COR-L47 (cell line): ENCODE measurements around the gene UBE2V1.
"Not testable (repeated sequence)": the region's sequence is repeated elsewhere in the genome, so short reads cannot be mapped to it uniquely, and the experiment has no call there.

ENCODE experiments used
- DNase-seq: peaks from one replicate; lab custom pipeline; 2025; lab: John Stamatoyannopoulos, UW

The UBE2V1 gene

DNA sequence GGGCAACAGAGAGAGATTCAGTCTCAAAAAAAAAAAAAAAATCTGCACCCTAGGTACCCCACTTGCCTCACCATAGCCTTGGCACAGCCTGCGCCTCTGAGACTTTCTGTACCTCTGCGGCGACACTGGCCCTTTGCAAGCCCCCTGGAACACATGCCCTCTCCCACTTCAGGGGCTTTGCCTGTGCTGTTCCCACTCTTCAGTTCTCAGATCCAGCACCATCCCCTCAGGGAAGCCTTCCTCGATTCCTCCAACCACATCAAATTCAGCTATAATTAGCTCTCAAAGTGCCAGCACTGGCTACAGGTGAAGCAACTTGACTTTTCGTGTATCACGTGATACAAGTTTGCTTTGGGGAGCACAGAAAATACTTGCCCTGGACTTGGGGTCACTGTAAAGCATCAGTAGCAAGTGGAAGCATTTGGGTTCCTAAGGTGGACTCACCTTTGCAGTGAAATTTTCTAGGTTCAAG lies 2.1 kb upstream of the UBE2V1 start:
- no peak for DNase-seq

DNA sequence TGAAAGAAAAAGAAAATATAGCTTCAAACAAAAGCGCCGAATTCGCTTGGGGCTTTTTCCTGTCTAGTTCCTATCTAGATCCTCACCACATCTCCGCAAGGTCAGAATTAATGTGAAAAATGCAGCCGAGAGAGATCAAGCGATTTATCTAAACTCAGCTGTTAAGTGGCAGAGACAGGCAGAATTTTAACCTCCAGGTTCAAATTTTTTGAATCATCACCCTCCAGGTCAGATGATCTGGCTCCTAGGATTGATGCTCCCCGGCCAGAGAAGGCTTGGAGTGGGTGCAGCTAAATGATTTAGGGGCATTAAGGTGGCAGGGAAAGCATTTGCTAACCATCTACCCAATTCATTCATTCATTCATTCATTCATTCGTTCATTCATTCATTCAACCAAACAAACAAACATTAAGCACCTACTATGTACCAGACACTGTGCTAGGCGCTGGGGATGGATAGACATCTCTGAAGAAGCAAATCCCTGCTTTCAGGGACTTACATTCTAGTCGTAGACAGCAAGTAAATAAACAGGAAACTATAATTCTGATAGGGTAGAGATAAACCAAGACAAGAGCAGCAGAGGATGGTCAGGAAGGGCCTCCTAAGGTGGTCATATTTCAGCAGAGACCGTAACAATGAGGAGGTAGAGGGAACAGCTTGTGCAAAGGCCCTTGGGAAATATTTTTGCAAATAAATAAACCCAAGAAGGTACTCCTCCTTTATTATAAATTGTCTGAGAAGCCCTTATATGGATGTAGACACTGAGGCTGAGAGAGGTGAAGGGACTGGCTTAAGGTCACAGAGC lies 672 bp upstream of the UBE2V1 start:
- no peak for DNase-seq

DNA sequence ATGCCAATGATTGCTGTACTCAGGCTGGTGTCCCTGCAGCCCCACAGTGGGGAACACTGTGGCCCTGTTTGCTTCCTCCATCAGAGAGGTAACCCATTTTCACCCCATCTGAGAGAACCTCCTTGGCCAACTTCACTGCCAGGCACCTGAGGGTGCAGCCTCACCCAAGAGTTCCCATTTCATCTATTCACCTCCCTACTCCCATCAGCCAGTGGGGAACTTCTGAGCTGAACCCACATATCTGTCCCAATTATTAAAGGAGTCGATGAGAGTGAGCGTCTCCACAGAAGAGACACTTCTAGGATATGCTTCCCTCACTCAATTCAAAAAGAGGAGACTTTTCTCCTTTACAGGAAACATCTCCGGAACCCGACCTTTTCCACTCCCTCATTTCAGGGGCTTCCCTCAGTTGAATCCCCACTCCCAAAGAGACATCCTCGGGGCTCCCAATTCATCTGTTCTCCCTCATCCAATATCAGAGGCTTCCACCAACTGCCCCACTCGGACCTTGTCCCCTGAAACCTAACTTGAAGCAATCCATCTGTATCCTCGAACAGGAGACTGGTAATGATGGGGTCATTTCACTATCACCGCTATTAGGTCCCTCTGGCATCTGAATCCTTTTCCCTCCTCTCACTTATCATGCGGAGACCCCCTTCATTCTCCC lies 988 bp downstream of the UBE2V1 start:
- DNase-seq: no peak

DNA sequence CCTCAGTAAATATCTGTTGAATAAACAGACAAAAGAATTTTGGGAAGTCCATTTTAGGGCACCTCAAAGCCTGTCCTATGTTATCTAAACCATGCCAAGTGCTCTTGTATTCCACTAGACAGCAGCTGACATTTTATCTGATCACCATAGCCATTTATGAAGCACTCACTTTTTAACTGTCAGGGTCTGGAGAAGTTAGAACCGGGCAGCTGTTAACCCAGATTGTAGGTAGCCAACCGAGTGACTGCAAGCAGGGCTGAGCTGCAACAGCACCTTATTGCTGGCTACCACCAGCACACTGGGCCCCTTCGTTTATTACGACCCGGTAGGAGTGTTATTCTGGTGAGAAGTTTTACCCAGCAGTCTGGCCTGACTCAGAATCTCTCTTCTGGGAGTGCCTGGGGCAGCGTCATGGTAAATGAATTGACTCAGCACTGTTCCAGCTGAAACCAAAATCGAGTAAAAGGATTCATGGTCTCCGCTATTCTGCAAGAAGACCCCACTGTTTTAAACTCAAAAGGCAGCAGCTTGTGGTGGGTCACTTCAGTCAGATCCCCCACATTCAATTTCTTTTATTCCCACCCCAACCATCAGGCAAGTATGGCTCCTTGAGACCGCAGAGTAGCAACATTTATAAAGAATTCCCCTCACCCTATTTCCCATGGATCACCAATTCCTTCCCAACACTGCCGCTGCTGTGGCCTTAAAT lies 1.7 kb downstream of the UBE2V1 start:
- DNase-seq: no peak

DNA sequence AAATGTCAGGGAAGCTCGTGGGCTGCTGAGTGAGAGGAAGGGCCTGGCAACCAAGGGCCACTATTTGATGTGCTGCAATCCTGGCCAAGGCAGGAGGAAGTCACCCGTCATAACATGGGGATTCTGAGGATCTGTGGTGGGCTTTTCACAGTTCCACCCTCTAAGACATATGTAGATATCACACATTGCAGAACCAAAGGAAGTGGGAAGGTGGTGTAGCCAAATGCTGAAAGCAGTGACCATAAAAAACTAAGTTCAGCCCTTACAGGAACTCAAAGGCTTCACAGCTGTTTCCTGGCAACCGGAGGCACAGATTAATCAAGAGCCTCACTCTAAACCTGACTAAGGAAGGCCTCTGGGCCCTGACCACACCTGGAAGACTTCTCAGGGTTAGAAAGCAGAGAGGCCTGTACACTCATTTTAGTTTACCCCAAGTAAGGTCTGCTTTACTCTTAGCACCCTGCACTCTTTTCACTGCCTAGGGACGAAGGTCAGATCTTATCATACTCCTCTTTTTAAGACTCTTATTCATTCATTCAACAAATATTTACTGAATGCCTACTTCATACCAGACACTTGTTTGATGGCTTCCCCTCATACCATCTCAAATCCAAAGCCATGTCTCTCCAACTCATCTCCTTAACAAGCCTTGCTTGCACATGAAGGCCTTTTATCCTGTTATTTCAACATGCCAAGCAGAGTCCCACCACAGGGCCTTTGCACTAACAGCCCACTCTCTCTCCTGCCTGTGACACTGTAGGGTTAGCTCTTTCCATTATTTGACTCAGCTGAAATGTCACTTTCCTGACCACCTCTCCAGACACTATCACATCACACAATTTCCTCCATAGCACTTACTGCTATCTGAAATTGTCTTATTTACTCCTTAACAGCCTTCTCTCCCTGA lies 2.6 kb downstream of the UBE2V1 start:
- DNase-seq: no peak

DNA sequence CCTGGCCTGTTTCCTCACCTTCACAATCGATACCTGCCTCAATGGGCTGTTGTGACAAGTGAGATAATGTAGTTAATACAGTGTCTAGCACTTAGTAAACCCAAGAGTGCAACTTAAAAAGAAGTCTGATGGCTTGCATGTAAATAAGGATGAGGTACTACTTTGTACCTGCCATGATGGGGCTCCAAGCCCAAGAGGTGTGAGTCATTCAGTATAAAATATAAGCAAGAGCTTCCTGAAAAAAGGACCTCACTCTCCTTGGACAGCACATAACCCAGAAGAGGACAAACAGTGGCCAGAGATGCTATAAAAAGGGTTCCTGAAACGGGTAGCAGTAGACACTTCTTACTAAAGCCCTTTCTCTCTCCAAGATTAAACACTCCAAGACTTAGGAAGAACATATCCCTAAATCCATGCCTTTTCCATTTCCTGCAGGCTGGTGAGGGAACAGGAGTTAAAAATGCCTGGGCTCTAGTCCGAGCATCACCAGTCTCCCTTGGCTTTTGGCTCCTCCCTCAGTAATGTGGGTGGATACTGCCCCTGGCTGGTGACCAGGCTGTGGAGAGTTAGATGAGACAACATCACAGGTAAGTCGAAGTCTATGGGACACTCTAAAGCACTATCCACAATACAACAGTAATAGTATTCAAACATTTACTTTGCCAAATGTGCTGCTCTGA lies 4.3 kb downstream of the UBE2V1 start:
- DNase-seq: no peak

DNA sequence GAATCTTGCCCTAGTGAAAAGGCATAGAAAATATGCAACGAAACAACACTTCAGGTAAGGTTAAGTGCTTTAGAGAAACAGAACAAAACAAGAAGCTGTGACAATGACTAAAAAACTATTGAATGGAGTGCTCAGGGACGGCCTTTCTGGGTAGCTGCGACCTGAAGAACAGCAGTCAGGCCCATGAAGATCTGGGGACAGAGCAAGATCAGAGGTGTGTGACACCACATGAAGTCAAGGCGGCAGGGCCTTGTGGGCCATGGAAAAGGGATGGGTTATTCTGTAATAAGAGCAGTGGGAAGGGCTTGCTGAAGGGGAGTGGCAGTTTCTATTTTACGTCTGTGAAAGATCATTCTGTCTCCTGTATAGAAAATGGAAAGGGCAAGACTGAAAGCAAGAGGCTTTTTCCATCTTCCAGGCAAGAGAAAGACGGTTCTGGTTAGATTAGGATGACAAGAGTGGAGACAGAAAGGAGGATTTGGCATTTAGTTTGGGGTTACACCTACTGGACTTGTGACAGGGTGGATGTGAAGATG lies 5.1 kb downstream of the UBE2V1 start:
- DNase-seq: no peak

DNA sequence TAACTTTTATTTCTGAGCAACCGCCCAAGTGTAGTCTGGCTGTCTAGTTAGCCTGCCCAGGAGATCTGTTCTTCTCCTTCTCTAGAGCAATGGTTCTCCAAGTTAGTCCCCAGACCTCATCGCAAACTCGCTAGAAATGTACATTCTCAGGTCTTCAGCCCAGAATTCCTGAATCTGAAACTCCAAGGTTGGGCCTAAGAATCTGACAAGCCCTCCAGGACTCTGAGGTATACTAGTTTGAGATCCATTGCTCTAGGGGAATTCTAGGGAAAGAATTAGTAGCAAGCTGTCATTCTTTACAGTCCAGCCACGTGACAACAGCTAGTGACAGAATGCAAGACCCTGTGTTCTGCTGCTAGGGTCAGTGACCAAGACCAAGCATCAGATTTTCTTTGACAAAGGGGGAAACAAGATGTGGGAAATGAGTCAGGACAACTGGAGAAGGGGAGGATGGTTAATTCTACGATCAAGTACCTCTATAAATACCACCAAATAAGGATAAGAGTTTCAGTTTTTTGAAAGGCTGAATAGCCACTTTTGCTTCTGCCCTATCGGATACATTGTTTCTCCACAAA lies 5.8 kb downstream of the UBE2V1 start:
- DNase-seq: no peak

DNA sequence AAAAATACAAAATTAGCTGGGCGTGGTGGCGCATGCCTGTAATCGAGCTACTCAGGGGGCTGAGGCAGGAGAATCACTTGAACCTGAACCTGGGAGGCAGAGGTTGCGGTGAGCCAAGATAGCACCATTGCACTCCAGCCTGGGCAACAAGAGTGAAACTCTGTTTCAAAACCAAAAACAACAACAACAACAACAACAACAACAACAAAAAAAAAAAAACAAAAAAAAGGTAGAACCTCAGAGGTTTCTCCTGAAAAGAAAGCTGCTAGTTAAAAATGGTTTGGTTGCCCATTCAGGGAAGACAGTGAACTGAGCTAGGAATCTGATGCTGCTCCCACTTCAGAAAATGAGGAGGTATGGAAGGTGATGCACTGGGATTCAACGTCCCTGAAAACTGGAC lies 6.3 kb downstream of the UBE2V1 start:
- not testable (repeated sequence) for DNase-seq

DNA sequence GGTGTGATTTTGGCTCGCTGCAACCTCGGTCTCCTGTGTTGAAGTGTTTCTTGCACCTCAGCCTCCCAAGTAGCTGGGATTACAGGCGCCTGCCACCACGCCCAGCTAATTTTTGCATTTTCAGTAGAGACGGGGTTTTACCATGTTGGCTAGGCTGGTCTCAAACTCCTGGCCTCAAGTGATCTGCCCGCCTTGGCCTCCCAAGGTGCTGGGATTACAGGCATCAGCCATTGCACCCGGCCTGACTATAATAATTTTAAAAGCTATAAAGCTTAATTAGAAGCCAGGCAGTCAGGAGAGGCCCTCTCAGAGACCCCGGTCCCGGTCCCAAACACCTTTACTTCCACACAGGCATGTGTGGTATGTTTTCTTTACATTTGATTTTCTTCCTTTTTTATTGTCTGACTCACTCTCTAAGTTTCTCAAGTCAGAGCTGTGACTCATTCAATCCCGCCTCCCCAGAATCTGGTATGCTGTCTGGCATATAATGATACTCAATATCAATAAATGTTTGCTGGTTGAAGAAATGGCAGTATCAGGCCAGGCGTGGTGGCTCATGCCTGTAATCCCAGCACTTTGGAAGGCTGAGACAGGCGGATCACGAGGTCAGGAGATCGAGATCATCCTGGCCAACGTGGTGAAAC lies 9.4 kb downstream of the UBE2V1 start:
- not testable (repeated sequence) for DNase-seq

DNA sequence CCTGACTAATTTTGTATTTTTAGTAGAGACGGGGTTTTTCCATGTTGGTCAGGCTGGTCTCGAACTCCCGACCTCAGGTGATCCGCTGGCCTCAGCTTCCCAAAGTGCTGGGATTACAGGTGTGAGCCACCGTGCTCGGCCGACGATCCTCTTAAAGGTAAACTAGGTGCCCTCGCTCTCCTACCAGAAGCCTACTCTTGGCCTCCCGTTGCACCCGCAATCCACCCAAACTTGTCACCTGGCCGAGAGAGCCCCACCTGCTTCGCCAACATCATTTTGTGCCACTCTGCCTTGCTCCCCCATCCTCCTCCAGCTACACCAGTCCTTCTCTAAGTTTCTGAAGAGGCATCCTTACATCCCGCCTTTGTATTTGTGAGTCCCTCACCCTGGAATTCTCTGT lies 10.4 kb downstream of the UBE2V1 start:
- not testable (repeated sequence) for DNase-seq

DNA sequence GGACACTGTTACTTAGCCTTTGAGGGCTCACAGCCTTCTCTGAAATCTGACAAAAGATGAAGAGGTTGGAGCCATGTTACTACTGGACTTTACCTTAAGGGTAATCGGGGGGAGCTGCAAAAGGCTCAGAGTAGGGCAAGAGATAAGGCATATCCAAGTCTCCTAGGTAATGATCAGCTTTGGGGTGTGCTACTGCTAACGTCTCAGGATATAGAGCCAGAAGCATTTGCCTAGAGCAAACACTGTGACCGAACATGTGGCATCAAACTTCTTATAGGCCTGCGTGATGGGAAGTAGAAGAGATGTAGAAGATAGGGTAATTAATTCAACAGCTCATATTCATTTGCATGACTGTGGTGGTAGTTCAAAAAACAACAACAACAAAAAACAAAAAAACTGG lies 11.1 kb downstream of the UBE2V1 start:
- no peak for DNase-seq

DNA sequence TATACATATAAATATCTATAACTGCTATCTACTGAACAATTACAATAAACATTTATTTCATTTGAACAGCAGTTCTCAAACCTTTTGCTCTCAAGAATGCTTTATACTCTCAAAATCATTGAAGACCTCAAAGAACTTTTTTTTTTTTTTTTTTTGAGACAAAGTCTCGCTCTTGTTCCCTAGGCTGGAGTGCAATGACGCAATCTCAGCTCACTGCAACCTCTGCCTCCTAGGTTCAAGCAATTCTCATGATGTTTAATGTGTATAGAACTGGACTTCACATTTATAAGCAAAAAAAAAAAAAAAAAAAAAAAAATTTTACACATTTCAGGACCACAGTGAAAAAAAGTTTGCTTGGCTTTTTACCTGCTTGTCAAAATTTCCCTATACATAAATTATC lies 11.7 kb downstream of the UBE2V1 start:
- DNase-seq: no peak

DNA sequence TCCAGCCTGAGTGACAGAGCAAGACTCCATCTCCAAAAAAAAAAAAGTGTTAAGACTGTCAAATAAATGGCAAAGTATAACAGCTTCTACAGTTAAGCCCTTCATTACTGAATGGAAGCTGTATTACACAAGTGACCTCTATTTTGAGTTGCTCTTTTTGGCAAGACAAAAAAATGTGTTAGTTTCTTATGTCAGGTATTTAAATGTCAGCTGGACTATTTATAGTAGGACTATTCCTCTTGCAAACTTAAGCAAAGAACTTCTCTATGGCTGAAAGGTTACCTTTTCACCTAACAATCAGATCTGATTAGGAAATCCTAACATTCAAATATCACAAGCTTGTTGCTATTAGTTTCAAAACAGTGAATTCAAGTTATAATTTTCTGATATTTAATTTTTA lies 12.4 kb downstream of the UBE2V1 start:
- no peak for DNase-seq

DNA sequence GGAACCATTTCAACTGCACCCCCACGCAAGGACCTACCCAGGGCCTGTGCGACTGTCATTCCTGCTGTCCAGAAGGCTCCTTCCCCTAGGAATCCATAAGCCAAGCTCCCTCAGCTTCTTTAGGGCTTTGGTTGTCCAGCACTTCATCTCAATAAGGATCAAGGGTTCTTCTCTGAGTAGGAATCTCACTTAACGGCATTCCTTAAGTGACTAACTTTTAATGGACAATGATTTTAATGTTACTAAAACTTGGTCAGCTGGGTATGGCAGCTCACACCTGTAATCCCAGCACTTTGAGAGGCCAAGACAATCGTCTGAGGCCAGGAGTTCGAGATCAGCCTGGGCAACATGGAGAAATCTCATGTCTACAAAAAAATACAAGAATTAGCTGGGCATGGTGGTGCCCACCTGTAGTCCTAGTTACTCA lies 13.4 kb downstream of the UBE2V1 start:
- no peak for DNase-seq

DNA sequence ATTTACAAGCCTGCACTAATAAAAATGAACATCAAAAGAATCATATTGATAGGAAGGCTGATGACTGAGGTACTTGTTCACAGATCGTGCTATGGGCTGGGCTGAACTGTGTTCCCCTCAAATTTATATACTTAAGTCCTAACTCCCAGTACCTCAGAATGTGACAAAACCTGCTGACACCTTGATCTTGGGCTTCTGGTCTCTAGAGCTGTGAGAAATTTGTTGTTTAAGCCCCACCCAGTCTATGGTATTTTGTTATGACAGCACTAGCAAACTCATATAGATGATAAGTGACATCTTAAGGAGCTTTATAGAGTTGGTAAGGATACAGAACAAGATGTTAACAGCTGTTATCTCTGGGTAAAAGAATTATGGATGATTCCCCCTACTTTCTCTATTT lies 13.8 kb downstream of the UBE2V1 start:
- no peak for DNase-seq

DNA sequence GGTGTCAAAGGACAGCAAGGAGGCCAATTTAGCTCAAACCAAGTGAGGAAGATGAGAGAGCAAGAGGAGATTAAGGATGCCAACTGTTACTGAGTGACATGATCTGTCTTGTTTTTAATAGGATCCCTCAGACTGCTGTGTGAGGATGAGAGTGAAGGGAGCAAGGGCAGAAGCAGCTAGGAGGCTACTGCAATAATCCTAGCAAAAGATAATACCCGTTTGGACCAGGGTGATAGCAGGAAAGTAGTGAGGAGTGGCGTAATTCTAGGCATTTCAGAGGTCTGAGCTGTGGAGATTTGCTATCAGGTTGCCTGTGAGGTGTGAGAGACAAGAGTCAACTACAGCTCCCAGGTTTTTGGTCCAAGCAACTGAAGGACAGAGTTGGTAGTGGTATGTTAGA lies 14.7 kb downstream of the UBE2V1 start:
- no peak for DNase-seq

DNA sequence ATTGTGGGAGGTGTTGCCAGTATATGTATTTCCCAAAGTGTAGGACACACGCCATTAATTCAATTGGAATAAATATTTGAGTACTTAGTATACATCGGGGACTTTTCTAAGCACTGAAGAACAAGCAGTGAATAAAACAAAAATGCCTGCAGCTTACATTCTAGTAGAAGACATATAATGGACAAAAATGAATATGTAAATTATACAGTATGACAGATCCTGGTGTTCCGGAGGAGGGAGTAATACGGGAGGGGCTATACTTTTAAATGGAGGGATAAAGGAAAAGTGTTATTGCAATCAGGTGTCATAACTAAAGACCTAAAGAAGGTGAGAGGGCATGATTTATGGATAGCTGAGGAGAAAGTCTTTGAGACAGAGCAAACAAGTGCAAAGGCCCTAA lies 15.1 kb downstream of the UBE2V1 start:
- no peak for DNase-seq

DNA sequence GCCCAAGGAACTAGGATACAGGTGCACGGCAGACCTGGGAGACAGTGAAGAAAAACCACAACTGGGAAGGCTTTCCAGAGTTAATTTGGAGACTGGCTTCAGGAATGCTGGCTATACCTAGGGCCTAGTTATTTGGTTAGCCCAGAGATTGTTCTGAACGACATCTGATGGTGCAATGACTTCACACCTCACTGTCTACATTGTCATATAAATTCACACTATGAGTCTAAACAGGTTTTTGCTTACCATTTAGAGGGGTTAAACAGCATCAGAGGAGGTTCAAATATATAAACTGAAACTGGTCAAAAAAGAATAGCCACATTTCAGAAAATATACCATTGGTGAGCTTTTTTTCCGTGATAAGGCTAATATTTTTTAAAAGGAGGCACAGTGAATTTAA lies 16.7 kb downstream of the UBE2V1 start:
- DNase-seq: no peak

DNA sequence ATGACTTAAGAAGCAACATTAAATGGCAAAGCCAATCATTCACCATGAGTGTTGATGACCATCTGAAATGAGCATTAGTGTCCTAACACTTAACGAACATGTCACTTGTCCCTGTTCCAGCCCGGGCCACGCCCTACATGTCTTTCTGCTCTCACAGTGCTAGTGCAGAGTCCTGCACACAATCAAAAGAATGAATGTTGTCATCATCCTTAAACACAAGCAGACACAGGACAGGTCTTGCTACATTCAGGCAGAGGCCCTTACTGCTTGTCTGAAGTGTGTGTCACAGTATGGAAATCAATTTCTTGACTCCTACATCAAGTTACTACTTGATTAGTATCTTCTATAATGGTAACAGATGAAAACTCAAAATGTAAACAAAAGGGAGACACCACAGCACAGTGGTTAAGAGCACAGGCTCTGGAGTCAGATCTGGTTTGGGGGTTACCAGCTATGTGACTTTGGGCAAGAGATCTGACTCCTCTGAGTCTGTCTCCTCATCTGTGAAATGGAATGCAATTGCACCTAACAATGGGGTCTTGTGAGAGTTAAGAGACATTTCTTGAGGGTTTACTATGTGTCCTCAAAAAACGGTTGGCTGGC lies 17.4 kb downstream of the UBE2V1 start:
- DNase-seq: no peak
